GM21423 (cell line): ENCODE results near the gene TRIM41.
"Not testable (repeated sequence)": the region's sequence is repeated elsewhere in the genome, so short reads cannot be mapped to it uniquely, and the experiment has no call there.

Experiments used
- ATAC-seq: cut with Tn5 transposase; IDR thresholded peaks from one replicate; pipeline ENCODE4 v1.9.1; 2021; ENCODE audit warnings: mild to moderate bottlenecking, moderate library complexity; ENCODE audit not compliant: unreplicated experiment

TRIM41 gene

DNA sequence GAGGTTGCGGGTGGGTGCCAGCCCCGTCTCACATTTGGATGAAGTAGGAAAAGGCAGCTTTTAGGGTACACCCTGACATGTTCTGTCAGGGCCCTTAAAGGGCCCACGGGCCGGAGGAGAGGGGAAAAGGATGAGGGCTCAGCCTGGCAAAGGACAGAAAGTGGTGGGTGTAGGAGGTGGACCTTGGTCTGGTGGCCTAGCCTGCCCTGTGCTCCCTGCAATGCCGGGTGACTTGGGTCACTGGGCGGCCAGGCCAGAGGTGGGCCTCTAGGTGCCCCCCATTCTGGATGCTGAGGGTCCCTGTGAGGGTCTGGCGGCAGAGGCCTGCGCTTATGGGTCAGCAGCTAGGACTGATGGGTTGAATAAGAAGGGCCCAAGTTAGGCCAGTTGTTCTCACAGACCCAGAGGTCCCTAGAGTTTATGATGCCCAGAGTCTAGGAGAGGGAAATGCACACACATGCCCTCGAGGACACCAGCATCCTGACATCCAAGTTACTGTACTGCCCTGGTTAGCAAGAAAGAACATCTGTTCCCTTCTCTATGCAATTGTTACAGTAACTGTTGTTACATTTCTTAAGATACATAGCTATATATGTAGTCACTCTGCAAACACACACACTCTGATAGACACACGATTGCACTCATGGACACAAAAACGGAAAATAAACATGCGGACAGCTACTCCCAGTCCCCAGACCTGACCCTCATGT lies 30.6 kb upstream of the TRIM41 start:
- ATAC-seq, result no peak

DNA sequence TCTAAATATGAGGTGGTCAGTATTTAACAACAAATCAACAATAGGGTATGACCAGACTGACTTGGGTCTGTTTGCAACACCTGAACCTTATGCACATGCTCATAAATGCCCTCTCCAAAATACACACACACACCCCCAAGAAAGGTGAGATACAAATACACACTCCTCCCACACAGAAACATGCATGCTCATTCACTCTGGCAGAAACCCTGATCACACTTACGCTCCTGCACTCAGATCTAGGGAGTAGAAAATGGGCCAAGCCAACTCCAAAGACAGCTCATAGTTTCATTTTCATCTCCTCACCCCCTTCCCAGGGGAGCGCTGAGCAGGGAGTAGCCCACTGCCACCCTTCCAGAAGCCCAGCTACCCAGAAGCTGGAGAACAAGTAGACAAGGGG lies 29.4 kb upstream of the TRIM41 start:
- no peak for ATAC-seq

DNA sequence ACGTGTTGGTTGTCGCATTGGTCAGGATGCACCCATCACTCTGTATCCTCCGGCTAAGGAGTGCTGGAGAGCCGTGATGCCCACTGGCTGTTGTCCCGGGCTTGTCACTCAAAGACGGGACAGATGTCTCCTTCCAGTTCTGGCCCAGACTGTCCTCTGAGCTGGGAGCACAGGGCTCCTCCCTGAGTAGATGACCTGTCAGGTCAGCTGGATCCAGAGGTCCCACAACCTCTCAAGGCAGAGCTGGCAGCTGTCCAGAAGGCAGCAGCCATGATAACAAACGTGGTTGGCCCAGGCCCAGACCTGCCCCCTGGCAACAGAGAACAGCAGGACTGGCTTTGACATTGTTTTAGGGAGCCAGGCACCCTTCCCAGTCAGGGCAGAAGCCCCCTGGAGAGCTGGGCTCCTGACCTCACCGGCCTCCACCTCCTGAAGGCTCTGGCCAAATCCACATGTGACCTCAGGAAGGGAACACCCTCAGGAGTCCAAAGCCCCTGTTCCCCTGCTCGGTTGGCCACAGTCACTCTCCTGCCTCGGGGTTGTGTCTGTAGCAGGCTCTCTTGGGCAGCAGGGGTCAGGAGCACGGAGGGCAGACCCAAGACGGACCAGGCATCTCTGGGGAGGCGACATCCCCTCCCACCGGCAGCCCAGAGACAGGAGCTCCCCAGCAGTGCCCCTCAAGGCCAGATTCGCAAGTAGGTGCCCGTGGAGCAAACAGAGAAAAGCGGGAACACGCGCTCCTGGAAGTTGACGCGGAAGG lies 28.4 kb upstream of the TRIM41 start:
- no peak for ATAC-seq

DNA sequence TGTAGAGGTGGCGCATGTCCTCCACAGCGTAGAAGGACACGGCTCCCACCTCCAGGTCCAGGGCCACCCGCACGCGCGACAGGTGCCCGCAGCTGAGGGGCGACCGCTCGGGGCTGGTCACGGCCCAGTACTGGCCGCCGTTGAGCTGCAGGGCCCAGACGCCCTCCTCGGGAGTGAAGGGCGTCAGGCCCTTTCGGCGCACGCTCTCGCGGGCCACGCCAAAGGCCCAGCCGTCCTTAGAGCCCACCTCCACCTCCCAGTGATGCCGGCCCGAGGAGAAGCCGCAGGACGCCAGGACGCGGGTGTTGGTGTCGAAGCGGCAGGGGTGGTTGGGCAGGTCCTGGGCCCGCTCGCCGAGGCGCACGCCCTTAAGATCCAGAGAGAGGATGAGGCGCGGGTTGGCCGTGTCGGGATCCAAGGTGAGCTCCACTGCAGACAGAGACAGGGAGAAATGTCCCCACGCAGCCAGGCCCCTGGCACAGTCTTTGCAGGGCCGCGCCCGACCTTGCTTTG lies 27.8 kb upstream of the TRIM41 start:
- ATAC-seq, result no peak

DNA sequence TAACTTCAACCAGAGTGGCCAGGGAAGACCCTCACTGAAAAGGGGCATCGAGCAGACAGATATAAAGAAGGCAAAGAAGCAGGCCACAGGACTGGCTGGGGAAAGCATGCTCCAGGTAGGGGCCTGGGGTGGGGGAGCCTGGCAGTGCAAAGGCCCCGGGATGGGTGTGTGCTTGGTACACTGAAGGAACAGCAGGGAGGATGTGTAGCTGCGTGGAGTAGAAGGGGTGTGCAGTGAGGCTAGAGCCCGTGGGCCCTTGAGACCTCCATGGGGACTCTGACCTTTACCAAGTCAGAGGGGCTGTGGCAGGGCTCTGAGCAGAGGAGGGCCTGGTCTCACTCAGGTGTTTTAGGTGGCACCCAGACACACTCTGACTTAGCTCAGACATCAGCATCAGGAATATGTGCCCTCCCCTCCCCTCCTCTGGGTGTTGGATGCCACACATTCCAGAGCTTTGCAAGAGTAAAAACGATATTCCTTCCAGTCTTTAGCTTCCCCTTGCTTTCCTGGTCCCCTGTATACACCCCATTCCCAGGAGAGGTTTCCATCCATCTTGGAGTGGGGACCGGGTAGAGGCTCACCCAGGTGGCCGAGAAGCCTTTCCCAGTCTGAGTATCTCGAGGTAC lies 25.6 kb upstream of the TRIM41 start:
- ATAC-seq, result no peak

DNA sequence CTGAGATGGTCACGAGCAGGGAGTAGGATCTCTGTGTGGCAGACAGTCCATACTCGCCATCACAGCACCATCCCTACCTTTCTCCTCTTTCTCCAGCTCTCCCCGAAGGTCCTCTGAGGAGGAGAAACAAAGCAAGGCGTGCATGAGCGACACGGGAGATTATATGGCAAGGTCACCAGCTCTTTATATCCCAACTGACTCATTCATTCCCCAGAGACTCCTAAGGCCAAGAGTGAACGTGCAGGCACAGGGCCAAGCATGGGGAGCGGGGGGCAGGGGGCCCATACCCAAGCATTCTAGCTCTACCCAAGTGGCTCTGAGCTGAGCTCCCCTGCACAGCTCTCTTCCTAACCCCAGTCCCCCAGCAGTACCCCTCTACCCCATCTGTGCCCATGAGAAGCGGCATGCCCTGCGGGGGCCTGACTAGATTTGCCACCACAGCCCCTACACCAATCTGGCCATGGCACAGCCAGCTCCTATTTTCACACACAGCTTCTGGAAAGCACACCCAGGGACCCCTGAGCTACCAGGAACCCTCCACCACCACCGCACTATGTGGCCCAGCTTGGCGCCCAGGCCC lies 24.9 kb upstream of the TRIM41 start:
- ATAC-seq, result no peak

DNA sequence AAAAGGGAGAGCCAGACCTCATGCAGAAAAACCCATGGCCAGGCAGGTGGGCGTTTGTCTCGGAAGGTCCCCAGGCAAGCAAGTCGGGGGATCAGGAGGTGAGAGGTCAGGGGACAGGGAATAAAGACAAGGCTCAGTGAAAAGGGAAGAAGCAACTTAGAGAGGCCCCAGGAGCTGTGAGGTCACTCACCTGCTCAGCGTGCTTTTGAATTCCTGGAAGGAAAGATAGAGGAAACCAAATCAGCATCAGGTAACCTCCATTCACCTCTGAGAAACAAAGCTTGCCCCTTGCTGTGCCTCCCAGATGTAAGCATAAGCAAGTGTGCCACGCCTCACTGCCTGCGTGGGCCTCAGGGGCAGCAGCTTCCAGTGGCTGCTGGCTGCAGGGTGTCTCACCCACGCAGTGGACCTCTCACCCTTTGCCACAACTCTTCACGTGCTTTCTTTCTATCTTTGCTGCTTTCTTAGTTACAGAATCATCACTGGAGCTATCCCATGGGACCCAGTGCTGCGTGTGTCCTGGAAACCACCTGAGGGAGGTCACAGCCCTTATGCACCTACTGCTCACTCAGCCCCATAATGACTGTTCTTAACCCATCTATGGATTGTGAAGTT lies 24.1 kb upstream of the TRIM41 start:
- ATAC-seq, result peak; percentile 62

DNA sequence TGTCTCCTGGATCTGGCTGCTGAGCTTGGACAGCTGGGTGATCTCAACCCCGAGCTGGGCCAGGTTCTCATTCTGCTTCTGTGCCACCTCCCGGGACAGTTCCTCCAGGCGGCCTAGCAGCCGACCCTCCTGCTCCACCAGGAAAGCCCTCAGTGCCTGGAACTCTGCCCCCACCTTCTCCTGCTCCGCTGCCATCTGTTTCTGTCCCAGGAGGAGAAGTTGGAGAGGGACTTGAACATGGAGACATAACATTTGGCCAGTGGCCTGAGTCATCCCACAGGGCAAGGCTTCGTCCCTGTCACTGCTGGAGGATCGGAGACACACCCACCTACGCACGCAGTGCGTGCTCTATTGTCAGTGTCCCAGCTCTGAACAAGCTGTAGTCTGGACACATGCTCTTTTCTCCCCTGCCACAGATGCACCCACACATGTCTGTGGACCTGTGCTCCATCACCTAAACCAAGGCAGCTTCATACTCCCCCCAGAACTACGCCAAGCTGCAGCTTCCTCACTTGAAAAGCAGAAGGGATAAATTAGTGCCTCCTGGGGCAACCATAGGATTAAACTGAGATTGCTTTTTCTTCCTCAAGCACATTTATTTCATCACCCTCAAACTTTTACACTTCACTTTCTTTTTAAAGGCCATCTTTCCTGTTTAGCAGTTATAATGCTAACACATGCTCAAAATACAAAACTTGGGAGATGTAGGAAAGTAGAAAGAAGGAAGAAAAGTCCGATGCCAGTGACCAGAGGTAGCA lies 23.0 kb upstream of the TRIM41 start:
- no peak for ATAC-seq

DNA sequence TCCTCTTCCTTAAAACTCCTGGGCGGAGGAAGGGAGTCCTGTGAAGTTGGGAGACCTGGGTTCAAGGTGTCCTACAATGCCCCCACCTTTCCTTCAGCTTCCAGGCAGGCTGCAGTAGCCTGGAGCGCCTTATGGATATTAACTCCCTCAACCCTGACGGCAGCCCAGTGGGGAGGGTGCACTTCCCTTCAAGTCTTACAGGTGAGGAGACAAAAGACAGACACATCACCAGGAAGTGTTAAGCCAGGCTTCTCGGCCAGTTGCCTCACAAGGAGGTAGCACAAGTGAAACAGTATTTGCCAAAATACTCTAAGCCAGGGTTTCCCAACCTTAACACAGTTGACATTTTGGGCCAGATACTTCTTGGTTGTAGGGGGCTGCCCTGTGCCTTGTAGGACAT lies 22.3 kb upstream of the TRIM41 start:
- no peak for ATAC-seq

DNA sequence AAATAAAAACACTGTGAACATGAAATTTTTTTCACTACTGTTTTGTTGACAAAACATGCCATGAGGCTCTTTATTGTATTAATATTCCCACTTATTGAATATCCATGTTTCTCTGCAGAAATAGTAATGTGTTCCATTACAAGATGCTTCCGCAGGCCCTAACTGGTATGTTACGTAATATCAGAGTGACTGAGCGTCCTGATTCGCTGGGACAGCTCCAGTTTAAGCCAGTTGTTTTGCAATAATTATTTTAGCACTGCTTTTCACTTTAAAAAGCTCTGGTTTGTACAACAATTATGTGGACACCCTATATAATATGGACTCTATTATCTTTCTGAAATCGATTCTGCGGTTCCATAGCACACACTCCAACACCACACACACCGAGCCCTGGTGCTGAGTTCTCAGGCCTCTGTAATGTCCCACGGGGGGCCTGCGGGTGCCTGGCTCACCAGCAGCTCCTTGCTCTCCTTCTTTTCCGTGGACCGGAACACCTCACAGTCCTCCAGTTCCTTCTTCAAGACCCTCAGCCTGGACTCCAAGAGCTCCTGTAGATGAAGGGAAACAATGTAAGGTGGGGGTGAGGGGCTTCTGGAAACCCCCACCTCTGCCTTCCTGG lies 19.9 kb upstream of the TRIM41 start:
- no peak for ATAC-seq

DNA sequence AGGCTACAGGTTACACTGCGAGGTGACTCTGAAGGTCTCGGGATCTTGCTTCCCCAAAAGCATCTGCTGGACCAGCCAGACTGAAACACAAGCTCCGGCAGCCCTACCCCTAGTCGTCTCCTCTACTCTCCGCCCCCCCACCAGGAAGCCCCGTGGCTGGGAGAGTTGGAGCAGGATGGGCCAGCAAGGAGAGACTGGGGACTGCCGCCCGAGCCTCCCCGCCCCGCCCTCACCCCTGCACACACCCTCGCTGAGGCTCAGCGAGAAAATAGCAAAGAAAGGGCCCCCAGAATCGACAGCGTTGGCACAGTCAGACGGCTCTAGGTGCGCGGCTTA lies 19.3 kb upstream of the TRIM41 start:
- no peak for ATAC-seq

DNA sequence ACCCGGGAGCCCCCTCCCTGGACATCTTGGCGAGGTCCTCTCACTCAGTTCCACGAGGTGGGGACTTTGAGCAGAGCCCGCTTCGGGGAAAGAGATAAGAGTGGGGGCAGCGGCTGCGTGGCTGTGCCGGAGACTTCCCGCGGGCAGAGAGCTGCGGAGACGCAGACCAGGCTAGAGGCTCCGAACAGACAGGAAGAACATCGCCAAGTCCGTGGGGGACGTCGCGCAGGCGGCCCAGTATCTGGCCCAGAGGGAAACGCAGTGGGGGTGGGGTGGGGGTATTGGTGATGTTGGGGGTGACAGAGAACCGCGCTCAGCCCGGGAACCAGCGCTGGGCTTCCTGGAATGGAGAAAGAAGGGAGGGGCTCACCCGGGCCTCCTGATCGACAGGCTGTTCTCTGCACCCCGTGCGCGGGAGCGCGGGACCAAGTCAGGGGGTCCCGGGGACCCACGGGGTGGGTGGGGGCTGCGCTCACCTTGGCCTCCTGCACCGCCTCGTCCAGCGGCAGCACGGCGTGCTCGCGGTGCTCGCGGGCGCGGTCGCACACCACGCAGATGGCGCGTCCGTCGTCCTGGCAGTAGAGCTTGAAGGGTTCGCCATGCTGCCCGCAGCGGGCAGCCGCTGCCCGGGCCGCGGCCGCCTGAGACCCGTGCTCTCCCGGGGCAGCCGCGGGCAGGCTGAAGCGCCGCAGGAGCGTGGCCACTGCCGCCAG lies 18.8 kb upstream of the TRIM41 start:
- ATAC-seq, result no peak

DNA sequence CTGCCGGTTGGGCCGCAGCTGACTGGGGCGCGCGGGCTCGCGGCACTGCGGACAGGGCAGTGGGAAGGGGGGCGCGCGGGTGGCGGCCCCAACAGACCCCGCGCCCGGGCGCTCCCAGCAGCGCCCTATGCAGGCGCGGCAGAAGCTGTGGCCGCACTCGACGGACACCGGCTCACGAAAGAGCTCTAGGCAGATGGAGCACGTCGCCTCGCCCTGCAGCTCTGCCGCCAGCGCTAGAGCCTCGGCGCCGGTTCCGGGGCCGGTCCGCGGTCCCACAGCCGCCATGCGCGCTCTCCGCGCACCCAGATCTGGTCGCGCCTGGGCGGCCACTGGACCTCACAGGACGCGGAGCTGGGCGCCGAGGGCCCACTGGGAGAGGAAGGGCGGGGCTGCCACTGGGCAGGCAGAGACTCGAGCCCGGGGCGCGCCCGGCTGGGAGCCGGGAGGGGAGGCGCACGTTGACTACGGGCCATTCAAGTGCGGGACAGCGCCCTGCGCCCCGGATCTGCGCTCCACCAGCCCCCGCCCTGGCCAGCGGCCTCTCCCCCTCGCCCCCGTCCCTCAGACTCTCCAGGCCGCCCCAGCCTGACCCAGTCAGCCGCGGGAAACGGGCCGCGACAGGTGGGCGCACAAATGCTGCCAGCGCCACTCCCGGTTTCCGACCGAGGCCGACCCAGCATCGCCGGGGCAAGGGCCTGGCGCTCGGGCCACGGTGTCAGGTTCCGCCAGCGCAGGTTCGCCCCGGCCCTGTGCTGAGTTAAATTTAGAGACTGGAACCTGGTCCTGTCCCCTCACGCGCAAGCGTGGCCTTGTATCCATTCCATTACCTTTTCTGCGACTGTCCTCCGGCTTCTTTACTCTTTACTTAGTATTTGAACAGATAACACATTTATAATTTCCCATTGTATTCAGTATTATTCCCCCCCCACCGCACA lies 18.0 kb upstream of the TRIM41 start, which contains the start of gene TRIM7:
TRIM7 (minus strand) TSS at position 371 of the 935 bp plus-strand sequence; CDS start at position 285, 86 bp downstream.
- ATAC-seq, result no peak

DNA sequence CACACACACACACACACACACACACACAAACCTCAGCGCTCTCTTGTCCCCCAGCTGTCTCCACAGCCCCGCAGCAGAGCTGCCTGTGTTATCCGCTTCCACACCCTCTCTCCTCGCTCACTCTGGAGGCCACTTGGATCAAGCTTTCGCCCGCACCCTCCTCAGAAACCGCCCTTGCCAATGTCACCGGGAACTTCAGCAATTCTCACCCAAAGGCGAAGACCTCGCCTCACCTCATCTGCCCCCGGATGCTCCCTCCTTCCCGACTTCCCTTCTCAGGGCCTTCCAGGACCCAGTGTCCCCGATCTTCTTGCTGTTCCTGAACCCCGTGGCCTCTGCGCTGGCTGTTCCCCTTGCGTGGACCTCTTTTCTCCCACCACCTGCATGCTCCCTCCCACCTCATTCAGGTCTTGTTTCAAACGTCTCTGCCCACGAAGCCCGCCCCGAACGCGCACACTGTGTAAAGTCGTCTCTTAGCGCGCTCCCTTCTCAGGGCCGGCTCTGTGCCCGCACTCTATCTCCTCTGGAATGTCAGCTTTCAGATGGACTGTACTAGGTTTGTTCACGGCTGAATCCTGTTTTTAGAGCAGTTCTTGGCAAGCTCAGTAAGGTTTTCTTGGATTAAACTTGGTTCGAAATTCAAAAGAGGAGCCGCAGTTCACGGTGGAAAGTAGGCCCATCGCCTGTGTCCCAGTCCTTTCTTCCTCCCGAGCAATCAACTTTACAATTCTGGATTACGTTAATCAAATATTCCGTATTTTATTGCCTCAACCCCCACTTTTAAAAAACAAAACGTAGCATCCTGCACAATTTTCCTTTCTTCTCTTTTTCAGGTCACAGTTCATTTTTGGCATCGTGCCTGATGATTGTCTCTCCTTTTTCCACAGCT lies 17.1 kb upstream of the TRIM41 start:
- no peak for ATAC-seq

DNA sequence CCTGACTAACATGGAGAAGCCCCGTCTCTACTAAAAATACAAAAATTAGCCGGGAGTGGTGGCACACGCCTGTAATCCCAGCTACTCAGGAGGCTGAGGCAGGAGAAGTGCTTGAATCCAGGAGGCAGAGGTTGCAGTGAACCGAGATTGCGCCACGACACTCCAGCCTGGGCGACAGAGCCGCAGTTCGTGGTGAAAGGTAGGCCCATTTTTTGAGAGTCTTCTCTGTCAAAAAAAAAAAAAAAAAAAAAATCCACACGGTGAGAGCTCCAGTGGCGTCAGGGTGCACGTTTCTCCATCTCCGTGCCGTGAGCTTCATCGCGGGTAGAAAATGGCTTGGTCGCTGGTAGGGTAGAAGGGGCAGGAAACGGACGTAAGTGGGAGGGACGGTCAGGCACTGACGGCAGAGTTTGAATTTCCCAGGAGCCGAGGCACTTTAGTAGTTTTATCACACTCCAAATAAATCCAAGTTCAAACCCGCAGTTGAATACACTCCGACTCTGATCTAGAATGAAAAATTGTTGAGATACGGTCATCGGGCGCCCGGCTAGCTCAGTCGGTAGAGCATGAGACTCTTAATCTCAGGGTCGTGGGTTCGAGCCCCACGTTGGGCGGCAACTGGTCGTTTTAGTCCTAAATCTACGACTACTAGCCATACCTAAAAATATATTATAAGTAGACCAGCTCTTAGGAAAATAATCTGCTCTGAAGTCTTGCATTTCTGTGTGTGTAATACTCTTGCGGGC lies 15.7 kb upstream of the TRIM41 start:
- ATAC-seq, result no peak

DNA sequence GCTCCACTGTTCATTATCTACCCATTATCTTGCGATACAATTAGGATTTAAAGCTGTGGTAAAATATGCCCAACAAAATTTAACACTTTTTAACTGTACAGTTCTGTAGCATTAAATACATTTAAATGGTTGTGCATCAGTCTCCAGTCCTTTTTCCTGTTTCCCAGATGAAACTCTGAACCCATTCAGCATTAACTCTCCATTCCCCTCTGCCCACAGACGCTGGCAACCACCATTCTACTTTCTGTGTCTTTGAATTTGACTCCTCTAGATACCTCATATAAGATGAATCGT lies 15.2 kb upstream of the TRIM41 start:
- no peak for ATAC-seq

DNA sequence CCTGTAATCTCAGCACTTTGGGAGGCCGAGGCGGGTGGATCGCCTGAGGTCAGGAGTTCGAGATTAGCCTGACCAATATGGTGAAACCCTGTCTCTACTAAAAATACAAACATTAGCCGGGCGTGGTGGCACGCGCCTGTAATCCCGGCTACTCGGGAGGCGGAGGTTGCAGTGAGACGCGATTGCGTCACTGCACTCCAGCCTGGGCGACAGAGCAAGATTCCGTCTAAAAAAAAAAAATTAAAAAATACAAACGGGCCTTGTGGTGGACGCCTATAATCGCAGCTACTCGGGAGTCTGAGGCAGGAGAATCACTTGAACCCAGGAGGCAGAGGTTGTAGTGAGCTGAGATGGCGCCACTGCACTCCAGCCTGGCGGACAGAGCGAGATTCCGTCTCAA lies 14.1 kb upstream of the TRIM41 start:
- ATAC-seq, result not testable (repeated sequence)
